IPS-NIHi7 (cell line): ENCODE data around the gene DHDDS.

Source experiments
- DNase-seq: peaks from one replicate; pipeline ENCODE4 v3.0.0; 2012; ENCODE audit warnings: mixed read lengths; ENCODE audit errors: extremely low spot score

DHDDS gene

GRCh38 chr1:26417111-26417759 lies 14.9 kb upstream of the DHDDS start:
- DNase-seq: peak; percentile 72

- DNase-seq: peak; percentile 89
Measured at GRCh38 chr1:26418865-26419349, 13.2 kb upstream of the DHDDS start.

- no peak for DNase-seq
Measured at GRCh38 chr1:26419494-26419893, 12.6 kb upstream of the DHDDS start.

GRCh38 chr1:26429721-26430120 lies 2.4 kb upstream of the DHDDS start:
- DNase-seq: no peak

- DNase-seq: no peak
Measured at GRCh38 chr1:26432793-26433192, 672 bp downstream of the DHDDS start.

GRCh38 chr1:26434161-26434752 lies 2.1 kb downstream of the DHDDS start:
- DNase-seq: no peak

GRCh38 chr1:26438041-26438440 lies 5.9 kb downstream of the DHDDS start:
- no peak for DNase-seq

- DNase-seq: no peak
Measured at GRCh38 chr1:26440259-26440658, 8.1 kb downstream of the DHDDS start.

- DNase-seq: no peak
Measured at GRCh38 chr1:26449868-26450267, 17.7 kb downstream of the DHDDS start.

GRCh38 chr1:26450908-26451307 lies 18.8 kb downstream of the DHDDS start:
- DNase-seq: no peak

- DNase-seq: no peak
Measured at GRCh38 chr1:26452459-26453183, 20.5 kb downstream of the DHDDS start.

GRCh38 chr1:26459148-26459547 lies 27.0 kb downstream of the DHDDS start:
- DNase-seq: no peak

- no peak for DNase-seq
Measured at GRCh38 chr1:26459573-26460031, 27.5 kb downstream of the DHDDS start.

- no peak for DNase-seq
Measured at GRCh38 chr1:26468911-26469310, 36.8 kb downstream of the DHDDS start.

- DNase-seq: no peak
Measured at GRCh38 chr1:26469558-26469957, 37.4 kb downstream of the DHDDS start.

- DNase-seq: no peak
Measured at GRCh38 chr1:26470878-26471497, 38.9 kb downstream of the DHDDS start.

GRCh38 chr1:26471498-26472319 lies 39.6 kb downstream of the DHDDS start:
- DNase-seq: peak; percentile 56

GRCh38 chr1:26472320-26472900 lies 40.3 kb downstream of the DHDDS start, which contains the start of gene HMGN2:
TSS of gene HMGN2 (plus strand) at chr1:26472440. CDS start at chr1:26472613, 173 bp downstream.
- peak; percentile 84 for DNase-seq

GRCh38 chr1:26472901-26473845 lies 41.1 kb downstream of the DHDDS start:
- peak; percentile 96 for DNase-seq

- no peak for DNase-seq
Measured at GRCh38 chr1:26474818-26475217, 42.7 kb downstream of the DHDDS start.
